ENCODE measurements around the gene DOK3.

DOK3 gene

DNA sequence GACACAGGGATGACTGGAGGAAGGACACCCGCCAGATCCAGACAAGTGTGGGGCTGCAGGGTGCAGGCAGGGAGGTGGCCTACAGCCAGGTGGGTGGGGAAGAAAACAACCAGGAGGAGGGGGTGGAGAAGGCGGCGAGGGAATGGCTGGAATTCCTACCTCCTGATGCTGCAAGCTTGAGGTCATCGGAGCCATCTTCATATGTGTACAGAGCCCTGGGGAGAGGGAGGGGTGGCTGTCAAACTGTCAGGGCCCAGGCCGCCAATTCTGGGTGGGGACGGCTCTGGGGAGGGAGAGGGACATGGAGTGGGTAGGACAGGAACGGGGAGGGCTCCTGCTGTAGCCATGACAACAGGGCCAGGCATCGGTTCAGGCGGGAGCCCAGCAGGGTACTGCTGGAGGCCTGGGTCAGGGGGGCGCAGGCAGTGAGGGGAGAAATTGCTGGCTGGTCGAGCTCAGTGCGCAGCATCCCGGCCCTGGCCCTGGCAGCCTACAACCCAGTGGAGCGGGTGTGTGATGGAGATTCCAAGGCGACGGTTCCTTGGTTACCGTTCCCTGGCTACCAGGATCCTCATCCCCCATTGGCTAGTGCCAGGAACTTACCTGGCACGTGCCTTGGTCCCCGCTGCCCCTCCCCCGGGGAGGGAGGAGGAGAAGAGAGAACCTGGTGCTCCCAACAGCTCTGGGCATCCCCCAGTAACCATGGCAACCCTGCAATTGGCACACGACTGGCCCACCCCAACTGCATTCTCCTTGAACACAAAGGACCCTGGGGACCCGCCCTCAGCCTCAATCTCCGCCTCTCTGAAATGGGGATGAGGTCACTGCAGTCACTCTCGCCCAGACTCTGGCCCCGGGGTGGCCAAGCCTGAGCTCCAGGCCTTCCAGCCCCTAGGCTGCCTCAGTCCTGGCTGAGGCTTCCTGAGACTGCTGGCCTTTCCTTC lies 40.7 kb downstream of the DOK3 start:
- no peak overlapping the region for H3K27ac ChIP-seq (ENCODE audit: low read depth in 2 of 2, low read length in 2 of 2)
- H3K9me3 ChIP-seq (ENCODE audit: control insufficient read depth in 2 of 2, low read length in 2 of 2), result no peaks in the 10 kb centered on the region
- H3K36me3 ChIP-seq (ENCODE audit: control insufficient read depth in 2 of 2, insufficient read depth in 2 of 2, low read length in 2 of 2), result peaks cover 0 to 4% of the 10 kb centered on the region in 2 donors
- H3K4me1 ChIP-seq (ENCODE audit: control insufficient read depth in 2 of 2, insufficient read depth in 2 of 2, low read length in 2 of 2), result peaks cover 8 to 12% of the 10 kb centered on the region in 2 donors
- H3K4me3 ChIP-seq (ENCODE audit: low read length in 2 of 2), result no peak overlapping the region
- peaks cover 0 to 3% of the 10 kb centered on the region in 2 donors for H3K27me3 ChIP-seq (ENCODE audit: control insufficient read depth in 2 of 2, insufficient read depth in 2 of 2, low read length in 2 of 2)
- no peak overlapping the region for H3K9ac ChIP-seq (ENCODE audit: low read depth in 1 of 2, low read length in 2 of 2)

DNA sequence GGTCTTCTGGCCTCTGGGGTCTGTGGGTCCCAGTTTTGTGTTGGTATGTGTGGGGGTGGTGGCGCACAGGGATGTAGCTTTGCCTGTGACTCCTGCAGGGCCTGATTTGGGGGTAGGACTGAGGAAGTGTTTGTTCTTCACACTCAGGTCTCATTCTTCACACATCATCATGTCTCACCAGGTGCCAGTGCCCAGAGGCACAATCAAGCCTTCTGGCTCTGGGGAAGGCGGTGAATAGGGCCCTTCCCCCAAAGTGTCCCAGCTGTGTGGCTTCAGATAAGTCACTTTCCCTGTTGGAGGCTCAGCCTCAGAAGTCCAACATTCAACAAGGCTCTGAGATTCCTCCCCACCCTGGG lies 41.3 kb downstream of the DOK3 start:
- H3K9ac ChIP-seq (ENCODE audit: low read depth in 1 of 2, low read length in 2 of 2), result no peak overlapping the region
- H3K4me3 ChIP-seq (ENCODE audit: low read length in 2 of 2), result no peak overlapping the region
- H3K4me1 ChIP-seq (ENCODE audit: control insufficient read depth in 2 of 2, insufficient read depth in 2 of 2, low read length in 2 of 2), result peaks cover 8 to 12% of the 10 kb centered on the region in 2 donors
- H3K9me3 ChIP-seq (ENCODE audit: control insufficient read depth in 2 of 2, low read length in 2 of 2), result no peaks in the 10 kb centered on the region
- peaks cover 0 to 3% of the 10 kb centered on the region in 2 donors for H3K27me3 ChIP-seq (ENCODE audit: control insufficient read depth in 2 of 2, insufficient read depth in 2 of 2, low read length in 2 of 2)
- no peak overlapping the region for H3K27ac ChIP-seq (ENCODE audit: low read depth in 2 of 2, low read length in 2 of 2)
- peaks cover 0 to 4% of the 10 kb centered on the region in 2 donors for H3K36me3 ChIP-seq (ENCODE audit: control insufficient read depth in 2 of 2, insufficient read depth in 2 of 2, low read length in 2 of 2)

DNA sequence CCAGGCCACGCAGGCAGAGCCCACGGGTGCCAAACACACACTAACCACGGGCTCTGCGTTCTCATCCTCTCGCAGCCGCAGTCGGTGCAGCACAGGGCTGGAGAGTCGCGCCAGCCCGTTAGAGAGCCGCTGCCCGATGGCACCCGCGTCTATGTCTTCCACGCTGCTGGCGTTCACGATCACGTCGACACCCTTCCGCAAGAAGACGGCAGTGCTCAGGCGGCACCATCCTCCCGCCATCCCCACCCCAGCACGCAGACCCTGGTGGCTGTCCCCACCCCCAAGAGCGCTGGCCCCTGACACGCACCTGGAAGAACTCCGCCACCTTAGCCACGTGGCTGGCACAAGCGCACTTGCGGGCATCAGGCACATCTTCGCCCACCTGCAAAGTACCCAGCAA lies 42.2 kb downstream of the DOK3 start:
- H3K9me3 ChIP-seq (ENCODE audit: control insufficient read depth in 2 of 2, low read length in 2 of 2), result no peaks in the 10 kb centered on the region
- peaks cover 5 to 11% of the 10 kb centered on the region in 2 donors for H3K4me1 ChIP-seq (ENCODE audit: control insufficient read depth in 2 of 2, insufficient read depth in 2 of 2, low read length in 2 of 2)
- H3K4me3 ChIP-seq (ENCODE audit: low read length in 2 of 2), result no peak overlapping the region
- H3K27ac ChIP-seq (ENCODE audit: low read depth in 2 of 2, low read length in 2 of 2), result no peak overlapping the region
- H3K36me3 ChIP-seq (ENCODE audit: control insufficient read depth in 2 of 2, insufficient read depth in 2 of 2, low read length in 2 of 2), result peaks cover 0 to 4% of the 10 kb centered on the region in 2 donors
- H3K27me3 ChIP-seq (ENCODE audit: control insufficient read depth in 2 of 2, insufficient read depth in 2 of 2, low read length in 2 of 2), result peaks cover 0 to 3% of the 10 kb centered on the region in 2 donors
- no peak overlapping the region for H3K9ac ChIP-seq (ENCODE audit: low read depth in 1 of 2, low read length in 2 of 2)

DNA sequence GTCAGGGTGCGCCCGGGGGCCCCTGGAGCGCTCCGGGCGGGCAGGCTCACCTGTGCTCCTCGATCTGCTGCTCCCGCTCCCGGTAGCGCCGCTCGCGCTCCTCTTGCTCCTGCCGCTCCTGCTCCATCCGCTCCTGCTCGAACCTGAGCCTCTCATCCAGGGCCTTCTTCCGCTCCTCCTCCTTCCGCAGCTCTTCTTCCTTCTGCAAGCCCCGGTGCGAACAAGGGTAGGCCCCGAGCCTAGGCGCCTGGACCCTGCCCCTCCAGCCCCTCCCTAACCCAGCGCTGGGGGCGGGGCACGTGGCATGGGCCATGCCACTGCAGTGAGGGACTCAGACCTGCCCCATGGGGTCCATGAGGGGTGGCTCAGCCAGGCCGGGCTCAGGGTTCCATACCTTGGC lies 42.8 kb downstream of the DOK3 start:
- Histone ChIP-seq H3K27me3 (ENCODE audit: control insufficient read depth in 2 of 2, insufficient read depth in 2 of 2, low read length in 2 of 2) (peaks cover 0 to under 1% of the 10 kb centered on the region in 2 donors), H3K4me3 (ENCODE audit: low read length in 2 of 2) (no peak overlapping the region), H3K4me1 (ENCODE audit: control insufficient read depth in 2 of 2, insufficient read depth in 2 of 2, low read length in 2 of 2) (peaks cover 0 to 7% of the 10 kb centered on the region in 2 donors), H3K9ac (ENCODE audit: low read depth in 1 of 2, low read length in 2 of 2) (no peak overlapping the region), H3K27ac (ENCODE audit: low read depth in 2 of 2, low read length in 2 of 2) (no peak overlapping the region), H3K9me3 (ENCODE audit: control insufficient read depth in 2 of 2, low read length in 2 of 2) (no peaks in the 10 kb centered on the region), H3K36me3 (ENCODE audit: control insufficient read depth in 2 of 2, insufficient read depth in 2 of 2, low read length in 2 of 2) (peaks cover 0 to 4% of the 10 kb centered on the region in 2 donors)

DNA sequence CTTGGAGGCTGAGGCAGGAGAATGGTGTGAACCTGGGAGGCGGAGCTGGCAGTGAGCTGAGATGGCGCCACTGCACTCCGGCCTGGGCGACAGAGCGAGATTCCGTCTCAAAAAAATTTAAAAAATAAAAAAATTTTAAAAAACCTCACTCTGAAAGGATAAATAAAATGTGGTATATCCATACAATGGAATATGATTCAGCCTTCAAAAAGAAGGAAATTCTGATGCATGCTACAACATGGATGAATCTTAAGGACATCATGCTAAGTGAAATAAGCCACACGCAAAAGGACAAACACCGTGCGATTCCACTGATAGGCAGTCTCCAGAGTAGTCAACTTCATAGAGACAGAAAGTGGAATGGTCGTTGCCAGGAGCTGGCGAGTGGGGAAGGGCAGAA lies 44.6 kb downstream of the DOK3 start:
- Histone ChIP-seq H3K9ac (ENCODE audit: low read depth in 1 of 2, low read length in 2 of 2) (no peak overlapping the region), H3K27ac (ENCODE audit: low read depth in 2 of 2, low read length in 2 of 2) (no peak overlapping the region), H3K9me3 (ENCODE audit: control insufficient read depth in 2 of 2, low read length in 2 of 2) (no peaks in the 10 kb centered on the region), H3K4me1 (ENCODE audit: control insufficient read depth in 2 of 2, insufficient read depth in 2 of 2, low read length in 2 of 2) (no peaks in the 10 kb centered on the region), H3K36me3 (ENCODE audit: control insufficient read depth in 2 of 2, insufficient read depth in 2 of 2, low read length in 2 of 2) (peaks cover 0 to 4% of the 10 kb centered on the region in 2 donors), H3K27me3 (ENCODE audit: control insufficient read depth in 2 of 2, insufficient read depth in 2 of 2, low read length in 2 of 2) (no peaks in the 10 kb centered on the region), H3K4me3 (ENCODE audit: low read length in 2 of 2) (no peak overlapping the region)

DNA sequence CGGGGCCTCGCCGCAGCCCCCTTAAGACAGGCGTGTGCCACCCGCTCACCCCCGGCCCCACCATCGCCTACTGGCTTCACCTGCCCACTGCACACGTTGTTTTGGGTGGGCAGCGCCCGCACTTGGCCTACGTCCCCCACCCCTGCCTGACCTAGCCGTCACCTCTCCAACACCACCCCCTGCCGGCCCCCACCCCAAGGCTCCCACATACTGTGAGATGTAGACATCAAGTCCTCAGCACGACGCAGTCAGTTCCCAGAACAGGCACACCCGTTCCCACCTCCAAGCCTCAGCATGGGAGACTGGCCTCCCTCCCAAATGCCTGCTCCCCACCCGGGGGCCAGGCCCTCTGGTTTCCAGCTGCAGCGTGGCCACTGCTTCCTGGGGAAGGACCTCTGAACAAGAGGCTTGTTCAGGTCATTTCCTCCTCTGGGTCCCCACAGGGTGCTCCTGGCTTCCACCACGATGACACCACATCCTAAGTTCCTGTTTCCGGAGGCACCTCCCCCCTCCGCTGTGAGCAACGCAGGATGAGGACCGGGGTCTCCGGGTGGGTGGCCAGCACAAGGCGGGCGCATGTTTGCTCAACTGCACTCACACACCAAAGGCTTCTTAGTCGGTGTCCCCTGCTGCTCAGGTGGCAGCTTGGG lies 47.5 kb downstream of the DOK3 start:
- Histone ChIP-seq H3K9ac (ENCODE audit: low read depth in 1 of 2, low read length in 2 of 2) (no peak overlapping the region), H3K27me3 (ENCODE audit: control insufficient read depth in 2 of 2, insufficient read depth in 2 of 2, low read length in 2 of 2) (no peaks in the 10 kb centered on the region), H3K4me1 (ENCODE audit: control insufficient read depth in 2 of 2, insufficient read depth in 2 of 2, low read length in 2 of 2) (no peaks in the 10 kb centered on the region), H3K4me3 (ENCODE audit: low read length in 2 of 2) (no peak overlapping the region), H3K9me3 (ENCODE audit: control insufficient read depth in 2 of 2, low read length in 2 of 2) (no peaks in the 10 kb centered on the region), H3K27ac (ENCODE audit: low read depth in 2 of 2, low read length in 2 of 2) (no peak overlapping the region), H3K36me3 (ENCODE audit: control insufficient read depth in 2 of 2, insufficient read depth in 2 of 2, low read length in 2 of 2) (peaks cover 0 to 4% of the 10 kb centered on the region in 2 donors)

DNA sequence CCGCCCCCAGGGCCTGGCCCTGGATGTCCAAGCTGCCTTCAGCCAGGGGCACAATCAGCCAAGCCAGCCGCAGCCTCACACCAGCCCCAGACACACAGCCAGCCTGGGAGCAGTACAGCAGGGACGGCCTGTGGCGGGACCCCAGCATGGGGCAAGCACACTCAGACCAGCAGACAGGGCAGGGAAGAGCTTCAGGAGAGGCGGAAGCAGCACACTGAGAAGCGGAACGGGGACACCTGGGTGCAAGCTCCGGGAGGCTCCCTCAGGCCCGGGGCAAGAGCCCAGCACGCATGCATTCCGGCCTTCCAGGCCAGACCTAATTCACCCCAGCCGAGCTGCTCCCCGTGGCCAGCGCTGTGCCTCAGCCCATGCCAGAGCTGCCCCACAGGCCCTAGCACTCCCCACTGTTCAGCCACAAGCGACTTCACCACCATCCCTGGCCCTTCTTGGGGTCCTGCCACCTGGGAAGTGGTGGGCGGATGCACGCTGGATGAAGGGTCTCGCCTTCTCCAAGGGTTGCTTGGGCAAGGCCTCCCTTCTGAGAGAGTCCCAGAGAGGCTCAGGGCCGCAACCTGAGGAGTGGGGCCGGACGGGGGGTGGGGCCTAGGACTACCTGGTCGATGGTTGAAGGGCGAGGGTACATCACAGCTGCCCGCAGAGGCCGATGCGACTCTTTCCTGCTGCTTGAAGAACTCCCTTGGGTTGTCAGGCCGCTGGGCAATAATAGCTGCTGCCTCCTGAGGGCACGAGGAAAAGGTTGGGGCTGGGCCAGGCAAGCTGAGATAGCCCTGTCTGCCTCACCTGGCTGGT lies 49.6 kb downstream of the DOK3 start:
- no peak overlapping the region for H3K4me3 ChIP-seq (ENCODE audit: low read length in 2 of 2)
- no peak overlapping the region for H3K9ac ChIP-seq (ENCODE audit: low read depth in 1 of 2, low read length in 2 of 2)
- H3K36me3 ChIP-seq (ENCODE audit: control insufficient read depth in 2 of 2, insufficient read depth in 2 of 2, low read length in 2 of 2), result no peaks in the 10 kb centered on the region
- H3K27ac ChIP-seq (ENCODE audit: low read depth in 2 of 2, low read length in 2 of 2), result no peak overlapping the region
- no peaks in the 10 kb centered on the region for H3K9me3 ChIP-seq (ENCODE audit: control insufficient read depth in 2 of 2, low read length in 2 of 2)
- H3K27me3 ChIP-seq (ENCODE audit: control insufficient read depth in 2 of 2, insufficient read depth in 2 of 2, low read length in 2 of 2), result no peaks in the 10 kb centered on the region
- H3K4me1 ChIP-seq (ENCODE audit: control insufficient read depth in 2 of 2, insufficient read depth in 2 of 2, low read length in 2 of 2), result peaks cover 11 to 12% of the 10 kb centered on the region in 2 donors

DNA sequence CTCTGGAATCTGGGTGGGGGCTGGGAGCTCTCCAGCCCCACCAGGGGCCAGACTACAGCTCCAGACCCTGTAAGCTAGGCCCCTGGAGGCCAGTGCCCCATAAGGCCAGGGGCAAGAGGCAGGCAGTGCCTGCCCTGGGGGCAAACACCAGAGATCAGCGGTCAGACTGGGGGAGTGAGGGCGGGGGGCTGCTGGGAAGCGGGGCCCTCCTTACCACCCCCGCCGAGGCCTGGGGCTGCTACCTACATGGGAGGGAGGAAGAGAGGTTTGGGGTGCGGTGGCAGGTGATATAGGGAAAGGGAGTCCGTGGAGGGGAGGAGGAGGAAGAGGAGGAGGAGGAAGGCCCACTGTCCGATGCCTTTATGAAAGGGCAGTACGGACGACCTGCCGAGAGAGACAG lies 50.3 kb downstream of the DOK3 start:
- Histone ChIP-seq H3K4me1 (ENCODE audit: control insufficient read depth in 2 of 2, insufficient read depth in 2 of 2, low read length in 2 of 2) (peaks cover 12 to 14% of the 10 kb centered on the region in 2 donors), H3K36me3 (ENCODE audit: control insufficient read depth in 2 of 2, insufficient read depth in 2 of 2, low read length in 2 of 2) (no peaks in the 10 kb centered on the region), H3K9ac (ENCODE audit: low read depth in 1 of 2, low read length in 2 of 2) (no peak overlapping the region), H3K27me3 (ENCODE audit: control insufficient read depth in 2 of 2, insufficient read depth in 2 of 2, low read length in 2 of 2) (no peaks in the 10 kb centered on the region), H3K4me3 (ENCODE audit: low read length in 2 of 2) (no peak overlapping the region), H3K27ac (ENCODE audit: low read depth in 2 of 2, low read length in 2 of 2) (no peak overlapping the region), H3K9me3 (ENCODE audit: control insufficient read depth in 2 of 2, low read length in 2 of 2) (no peaks in the 10 kb centered on the region)

DNA sequence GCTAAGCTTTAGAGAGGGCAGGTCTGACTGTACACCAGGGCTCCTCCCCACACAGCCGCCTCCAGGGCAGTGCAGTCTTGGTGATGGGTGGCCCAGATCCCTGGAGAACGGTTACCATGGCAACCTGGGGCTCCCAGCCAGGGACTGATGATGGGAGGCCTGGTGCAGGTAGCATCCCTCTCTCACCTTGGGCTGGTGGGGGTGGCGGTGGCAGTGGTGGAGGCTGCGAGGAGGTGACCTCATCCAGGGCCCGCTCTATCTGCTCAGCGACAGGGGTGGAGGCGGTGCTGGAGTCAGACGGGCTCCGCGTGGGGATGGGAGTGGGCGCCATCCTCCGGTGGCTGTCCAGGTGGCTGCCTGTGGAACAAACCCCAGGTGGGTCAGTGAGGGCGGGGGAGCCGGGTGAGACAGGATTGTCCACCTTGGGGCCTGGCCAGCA lies 50.7 kb downstream of the DOK3 start:
- no peak overlapping the region for H3K9ac ChIP-seq (ENCODE audit: low read depth in 1 of 2, low read length in 2 of 2)
- no peaks in the 10 kb centered on the region for H3K36me3 ChIP-seq (ENCODE audit: control insufficient read depth in 2 of 2, insufficient read depth in 2 of 2, low read length in 2 of 2)
- H3K27me3 ChIP-seq (ENCODE audit: control insufficient read depth in 2 of 2, insufficient read depth in 2 of 2, low read length in 2 of 2), result no peaks in the 10 kb centered on the region
- H3K27ac ChIP-seq (ENCODE audit: low read depth in 2 of 2, low read length in 2 of 2), result no peak overlapping the region
- no peaks in the 10 kb centered on the region for H3K9me3 ChIP-seq (ENCODE audit: control insufficient read depth in 2 of 2, low read length in 2 of 2)
- H3K4me3 ChIP-seq (ENCODE audit: low read length in 2 of 2), result no peak overlapping the region
- peaks cover 16 to 18% of the 10 kb centered on the region in 2 donors for H3K4me1 ChIP-seq (ENCODE audit: control insufficient read depth in 2 of 2, insufficient read depth in 2 of 2, low read length in 2 of 2)

All from mucosa of rectum (tissue), 2 donors.